HepG2 (cell line): Measurements from ENCODE around the gene MTIF3. TPM values are rescaled to one million over a fixed set of nuclear protein-coding genes. Genes with fewer than 3 reads are reported as not detected.

Experiments
- ATAC-seq: fragments of 200-7000 bp; cut with Tn5 transposase; 3 replicates; pipeline ENCODE4 v1.9.1; 2020; ENCODE audit warnings: mild to moderate bottlenecking, moderate library complexity
- BruUV-seq: library from RNA; stranded (reverse); fragments of 400-500 nt; replicated peaks from 2 replicates; lab custom pipeline; 2021; lab: Mats Ljungman, UMichigan
- CTCF ChIA-PET: fragments of 300-600 bp; formaldehyde crosslinking; extraction: SDS; loops from one replicate; lab custom pipeline; 2021; ENCODE audit warnings: low total read pairs, inconsistent platforms, low intra/inter-chr PET ratio; lab: Yijun Ruan, JAX
- POLR2A ChIA-PET: fragments of 350-600 bp; sonication (Branson Sonifier 250); formaldehyde crosslinking; loops from one replicate; lab custom pipeline; 2020; ENCODE audit warnings: antibody characterized with exemption, inconsistent platforms; lab: Yijun Ruan, JAX
- DNase-seq: peaks from one replicate; pipeline ENCODE4 v3.0.0-alpha.2; 2015; ENCODE audit warnings: low spot score
- FAIRE-seq: peaks from 3 replicates; lab custom pipeline; 2011; peaks lifted over from hg19 to GRCh38; lab: Jason Lieb, UNC
- H2AFZ ChIP-seq: one replicate; pipeline ENCODE4 v1.6.1; 2011; ENCODE audit warnings: low read length, inconsistent platforms
- H3K27ac ChIP-seq: fragments of 300-600 bp; 3 replicates; pipeline ENCODE4 v1.8.0; 2011; ENCODE audit warnings: mixed run types, mild to moderate bottlenecking, mixed read lengths, low read length, inconsistent platforms; ENCODE audit not compliant: insufficient read depth; ENCODE audit errors: extremely low read length
- H3K27me3 ChIP-seq, 2 experiments: fragments of 200-600 bp in 1 of 2; 2 replicates in 1 of 2; 3 replicates in 1 of 2; pipeline versions ENCODE4 v1.6.0 to v1.8.0; 2011; ENCODE audit warnings: low read length in 2 of 2, mild to moderate bottlenecking in 2 of 2, moderate library complexity in 2 of 2, inconsistent platforms in 1 of 2; ENCODE audit not compliant: insufficient read depth in 2 of 2, control insufficient read depth in 1 of 2
- H3K36me3 ChIP-seq, 2 experiments: fragments of 200-600 bp in 1 of 2; replicated peaks in 1 of 2; 2 replicates in 1 of 2; 3 replicates in 1 of 2; pipeline versions ENCODE4 v1.5.1 to v1.8.0; 2011; ENCODE audit warnings: low read length in 2 of 2, inconsistent platforms in 1 of 2; ENCODE audit not compliant: insufficient read depth in 2 of 2, control insufficient read depth in 1 of 2
- H3K4me1 ChIP-seq: 2 replicates; pipeline ENCODE4 v1.5.1; 2012; ENCODE audit warnings: low read length, inconsistent platforms; ENCODE audit not compliant: insufficient read depth
- H3K4me2 ChIP-seq: 2 replicates; pipeline ENCODE4 v1.6.0; 2011; ENCODE audit warnings: low read depth, low read length, inconsistent platforms
- H3K4me3 ChIP-seq, 3 experiments: fragments of 200-600 bp in 1 of 3; sonication (generic), shearing (Covaris generic) in 1 of 3; replicated peaks in 1 of 3; 2 replicates each; pipeline ENCODE4 v1.5.1; 2011 to 2016; ENCODE audit warnings: low read length in 3 of 3, inconsistent platforms in 2 of 3, low read depth in 2 of 3, mild to moderate bottlenecking in 2 of 3, control low read depth in 1 of 3, mixed read lengths in 1 of 3; ENCODE audit not compliant: insufficient read depth in 1 of 3
- H3K79me2 ChIP-seq: one replicate; pipeline ENCODE4 v1.6.1; 2011; ENCODE audit warnings: low read length, inconsistent platforms; ENCODE audit not compliant: insufficient read depth
- H3K9ac ChIP-seq: 2 replicates; pipeline ENCODE4 v1.6.0; 2011; ENCODE audit warnings: mild to moderate bottlenecking, low read depth, low read length, inconsistent platforms; ENCODE audit not compliant: insufficient read depth
- H3K9me3 ChIP-seq: 2 replicates; pipeline ENCODE4 v1.5.1; 2012; ENCODE audit warnings: mild to moderate bottlenecking, low read length
- H4K20me1 ChIP-seq: 2 replicates; pipeline ENCODE4 v1.6.0; 2011; ENCODE audit warnings: inconsistent platforms, mild to moderate bottlenecking, low read length, moderate library complexity; ENCODE audit not compliant: insufficient read depth
- FIP1L1 ChIP-seq: fragments of 200-400 bp; formaldehyde crosslinking; IDR thresholded peaks from 2 replicates; pipeline ENCODE4 v1.6.1; 2018; ENCODE audit warnings: low read depth, mild to moderate bottlenecking, low read length, moderate library complexity, borderline replicate concordance; ENCODE audit not compliant: insufficient read depth
- HMGA1 ChIP-seq: sonication (generic); formaldehyde crosslinking; conservative IDR thresholded peaks from 2 replicates; pipeline ENCODE4 v1.4.0; 2020; ENCODE audit warnings: missing genetic modification reagents
- HOXA9 ChIP-seq: sonication (generic); formaldehyde crosslinking; IDR thresholded peaks from 2 replicates; pipeline ENCODE4 v1.8.1; 2022; ENCODE audit warnings: missing genetic modification reagents, mild to moderate bottlenecking, moderate library complexity, borderline replicate concordance
- KLF13 ChIP-seq: sonication (generic); formaldehyde crosslinking; IDR thresholded peaks from 2 replicates; pipeline ENCODE4 v1.4.0; 2020; ENCODE audit warnings: mild to moderate bottlenecking, missing genetic modification reagents
- MAFK ChIP-seq, 2 experiments: IDR thresholded peaks in 1 of 2; conservative IDR thresholded peaks in 1 of 2; 2 replicates each; pipeline ENCODE4 v1.6.1; 2011; ENCODE audit warnings: improper control_type of control experiment in 2 of 2, low read length in 2 of 2
- NR1H2 ChIP-seq: sonication (generic); formaldehyde crosslinking; IDR thresholded peaks from 2 replicates; pipeline ENCODE4 v1.8.1; 2022; ENCODE audit warnings: low read depth, missing genetic modification reagents, borderline replicate concordance
- RBAK ChIP-seq: sonication (generic); formaldehyde crosslinking; IDR thresholded peaks from 2 replicates; pipeline ENCODE4 v1.5.1; 2020; ENCODE audit warnings: mild to moderate bottlenecking, missing genetic modification reagents
- TOE1 ChIP-seq: sonication (generic); formaldehyde crosslinking; IDR thresholded peaks from 2 replicates; pipeline ENCODE4 v1.4.0; 2020; ENCODE audit warnings: mild to moderate bottlenecking, missing genetic modification reagents
- TSC22D2 ChIP-seq: sonication (generic); formaldehyde crosslinking; IDR thresholded peaks from 2 replicates; pipeline ENCODE4 v1.5.1; 2020; ENCODE audit warnings: missing genetic modification reagents, mild to moderate bottlenecking, borderline replicate concordance
- ZNF264 ChIP-seq: sonication (generic); formaldehyde crosslinking; IDR thresholded peaks from 2 replicates; pipeline ENCODE4 v1.4.0; 2020; ENCODE audit warnings: missing genetic modification reagents
- ZNF720 ChIP-seq: sonication (generic); formaldehyde crosslinking; IDR thresholded peaks from 2 replicates; pipeline ENCODE4 v1.4.0; 2020; ENCODE audit warnings: missing genetic modification reagents
- WGBS: methylation state at CpG from one replicate; pipeline ENCODE4 v1.1.6; 2017; ENCODE audit warnings: low lambda C conversion rate; 5-methylcytosine and 5-hydroxymethylcytosine counted together
- in situ Hi-C: cut with HindIII; loops from 2 replicates; pipeline ENCODE4 v1.10.0; 2017; ENCODE audit warnings: low pct_unique_long_range_greater_than_20kb; ENCODE audit not compliant: extremely low pct_ligation_motif_present
- intact Hi-C: fragments of 100-400 bp; cut with micrococcal nuclease; formaldehyde crosslinking; loops from one replicate; pipeline ENCODE4 v1.10.0; 2022; ENCODE audit not compliant: unreplicated experiment
- polyA plus RNA-seq, 8 experiments: library from polyadenylated mRNA; depleted of rRNA in 3 of 8; stranded (reverse) in 7 of 8; unstranded in 1 of 8; fragments of >200 nt; fragmentation: Illumina TruSeq in 4 of 8; extraction: Trizol in 4 of 8; gene quantifications; 2 replicates each; pipeline versions ENCODE4 v1.2.1 to v1.2.3, GENCODE V29; 2011 to 2016; ENCODE audit warnings: low read depth in 4 of 8, missing spikeins in 1 of 8, mixed read lengths in 1 of 8; ENCODE audit not compliant: insufficient read depth in 1 of 8
- total RNA-seq, 5 experiments: library from RNA; depleted of rRNA; stranded (reverse); fragments of >200 nt; fragmentation: Illumina TruSeq; extraction: Trizol; gene quantifications; 2 replicates each; pipeline ENCODE4 v1.2.3, GENCODE V29; 2016; ENCODE audit warnings: low read depth in 1 of 5

MTIF3 gene
- total and polyA plus RNA-seq, 2 of the 13 experiments (the other 11 are each of a cell fraction or from before 2014, with no cell fraction given) = 33.7 to 40.6 TPM

GRCh38 chr13:27421101-27421871, 29.1 kb downstream of the MTIF3 start:
- Histone ChIP-seq H3K79me2 (peaks cover 17% of the 10 kb centered on the region), H3K9ac (no peak overlapping the region), H3K27ac (no peak overlapping the region), H3K27me3 (peaks cover 0 to 12% of the 10 kb centered on the region in 2 experiments; a peak in 1 of 5 replicates), H3K4me2 (no peak overlapping the region), H4K20me1 (no peaks in the 10 kb centered on the region), H2AFZ (no peak overlapping the region), H3K9me3 (no peaks in the 10 kb centered on the region), H3K4me3 (no peak overlapping the region), H3K4me1 (peaks cover 37% of the 10 kb centered on the region), H3K36me3 (no peaks in the 10 kb centered on the region)
- CTCF ChIA-PET = no interaction called here
- ATAC-seq (no peak), FAIRE-seq (no peak), DNase-seq (no peak)
- BruUV-seq = no TSS peak
- WGBS = 58% methylated on average over 8 of the region's 8 CpGs
- POLR2A ChIA-PET = interaction anchor here (1.4 to 1.5 kb wide), 2 partner anchors 17 to 18 kb away, joined by 3 to 4 read pairs; no protein-coding TSS in a partner anchor
- intact Hi-C loops = no loop called here
- in situ Hi-C loops = no loop called here
- no peak for TF ChIP-seq RBAK (CRISPR knock-in tag)
- TF ChIP-seq ZNF264 (CRISPR knock-in tag) = no peak
- TF ChIP-seq TSC22D2 = no peak
- no peak for TF ChIP-seq HMGA1 (CRISPR knock-in tag)
- TF ChIP-seq NR1H2 (CRISPR knock-in tag) = no peak
- TF ChIP-seq TOE1 (CRISPR knock-in tag) = no peak
- no peak for TF ChIP-seq HOXA9 (CRISPR knock-in tag)
- TF ChIP-seq KLF13 = no peak
- TF ChIP-seq, all 625 proteins: peak for 0

GRCh38 chr13:27419328-27419727, 31.0 kb downstream of the MTIF3 start:
- Histone ChIP-seq H3K4me2 (no peak overlapping the region), H2AFZ (no peak overlapping the region), H4K20me1 (no peaks in the 10 kb centered on the region), H3K27ac (no peak overlapping the region), H3K9me3 (no peaks in the 10 kb centered on the region), H3K9ac (no peak overlapping the region), H3K4me3 (no peak overlapping the region), H3K4me1 (peaks cover 23% of the 10 kb centered on the region), H3K79me2 (no peaks in the 10 kb centered on the region), H3K27me3 (peaks cover 0 to 22% of the 10 kb centered on the region in 2 experiments; a peak in 1 of 5 replicates), H3K36me3 (no peaks in the 10 kb centered on the region)
- no TSS peak for BruUV-seq
- intact Hi-C loops = no loop called here
- 36% methylated on average over 1 of the region's 1 CpG for WGBS
- in situ Hi-C loops = no loop called here
- ATAC-seq (no peak), DNase-seq (no peak), FAIRE-seq (no peak)
- POLR2A ChIA-PET = no interaction called here
- CTCF ChIA-PET = no interaction called here
- TF ChIP-seq ZNF720 (no peak), MAFK (conservative IDR thresholded peaks at IDR 0.05 in 1 of 2, IDR thresholded peaks at IDR 0.05 in 1 of 2; ENCODE audit: low read length in 2 of 2) (peak; percentile 2 to 15; a peak in 1 of 4 replicates), FIP1L1 (no peak)
